ENCODE data around the gene LYVE1.

The LYVE1 gene

DNA sequence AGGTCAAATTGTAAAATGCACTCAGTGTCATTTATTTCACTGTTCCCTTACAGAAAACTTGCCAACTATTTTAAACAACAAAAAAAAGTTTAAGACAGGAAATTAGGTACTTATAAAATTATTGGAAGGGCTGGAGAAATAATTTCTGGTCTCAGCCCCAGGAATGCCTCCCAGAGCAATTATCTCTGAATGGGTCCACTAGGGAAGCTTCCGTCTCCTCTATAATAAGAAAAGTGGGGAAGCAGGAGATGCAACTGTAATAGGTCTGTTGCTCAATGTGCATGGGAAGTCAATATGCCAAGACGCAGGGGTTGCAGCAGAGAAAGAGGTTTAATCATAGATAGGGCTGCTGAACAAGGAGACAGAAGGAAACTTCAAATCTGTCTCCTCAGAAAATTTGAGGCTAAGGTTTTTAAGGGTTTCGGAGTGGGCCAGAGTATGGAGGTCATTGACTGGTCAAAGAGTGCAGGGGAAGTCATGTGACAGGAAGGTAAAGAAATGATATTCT, 16.6 kb downstream of the LYVE1 start:
- DNase-seq = no peak

DNA sequence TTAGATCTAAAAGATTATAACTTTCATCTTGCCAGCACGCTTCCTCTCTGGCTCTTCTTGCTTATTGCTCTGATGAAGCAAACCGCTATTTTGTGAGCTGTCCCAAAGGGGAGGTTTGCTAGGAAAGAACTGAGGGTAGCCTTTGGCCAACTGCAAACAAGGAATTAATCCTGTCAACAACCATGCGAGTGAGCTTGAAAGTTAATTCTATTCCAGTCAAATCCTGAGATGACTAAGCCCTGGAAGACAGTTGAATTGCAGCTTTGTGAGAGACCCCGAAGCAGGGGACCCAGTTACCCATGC, 17.2 kb downstream of the LYVE1 start:
- DNase-seq = no peak

DNA sequence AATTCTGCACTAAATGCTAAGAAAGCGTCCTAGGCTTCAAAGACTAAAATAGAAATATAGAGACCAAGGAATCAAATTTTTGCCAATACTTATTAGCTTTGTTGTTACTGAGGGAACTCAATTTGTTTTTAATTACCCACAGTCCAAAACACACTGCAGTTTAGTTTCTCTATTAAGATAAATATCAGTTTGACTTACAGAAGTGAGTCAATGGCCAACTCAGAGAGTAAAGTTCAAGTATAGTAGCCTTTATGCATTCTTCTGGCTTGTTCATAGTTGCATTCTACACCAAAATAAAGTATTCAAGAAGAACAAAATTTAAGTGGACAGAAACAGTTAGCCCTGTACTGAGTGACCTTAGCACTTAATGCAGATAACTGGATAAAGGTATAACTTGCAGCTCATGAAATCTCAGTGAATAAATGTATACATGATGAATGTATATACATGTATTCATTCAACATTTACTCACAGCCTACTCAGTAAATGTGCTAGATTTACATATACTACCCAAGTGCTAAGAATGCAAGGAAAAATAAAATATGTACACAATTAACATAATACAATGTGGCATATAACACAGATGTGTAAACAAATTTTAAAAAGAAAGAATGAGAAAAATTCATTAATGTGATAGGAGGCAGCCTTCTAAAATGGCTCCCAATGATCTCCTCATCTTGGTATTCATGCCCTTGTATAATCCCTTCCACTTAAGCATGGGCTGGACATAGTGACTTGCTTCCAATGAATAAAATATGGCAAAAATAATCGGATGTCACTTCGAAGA, 17.8 kb downstream of the LYVE1 start:
- DNase-seq = no peak

DNA sequence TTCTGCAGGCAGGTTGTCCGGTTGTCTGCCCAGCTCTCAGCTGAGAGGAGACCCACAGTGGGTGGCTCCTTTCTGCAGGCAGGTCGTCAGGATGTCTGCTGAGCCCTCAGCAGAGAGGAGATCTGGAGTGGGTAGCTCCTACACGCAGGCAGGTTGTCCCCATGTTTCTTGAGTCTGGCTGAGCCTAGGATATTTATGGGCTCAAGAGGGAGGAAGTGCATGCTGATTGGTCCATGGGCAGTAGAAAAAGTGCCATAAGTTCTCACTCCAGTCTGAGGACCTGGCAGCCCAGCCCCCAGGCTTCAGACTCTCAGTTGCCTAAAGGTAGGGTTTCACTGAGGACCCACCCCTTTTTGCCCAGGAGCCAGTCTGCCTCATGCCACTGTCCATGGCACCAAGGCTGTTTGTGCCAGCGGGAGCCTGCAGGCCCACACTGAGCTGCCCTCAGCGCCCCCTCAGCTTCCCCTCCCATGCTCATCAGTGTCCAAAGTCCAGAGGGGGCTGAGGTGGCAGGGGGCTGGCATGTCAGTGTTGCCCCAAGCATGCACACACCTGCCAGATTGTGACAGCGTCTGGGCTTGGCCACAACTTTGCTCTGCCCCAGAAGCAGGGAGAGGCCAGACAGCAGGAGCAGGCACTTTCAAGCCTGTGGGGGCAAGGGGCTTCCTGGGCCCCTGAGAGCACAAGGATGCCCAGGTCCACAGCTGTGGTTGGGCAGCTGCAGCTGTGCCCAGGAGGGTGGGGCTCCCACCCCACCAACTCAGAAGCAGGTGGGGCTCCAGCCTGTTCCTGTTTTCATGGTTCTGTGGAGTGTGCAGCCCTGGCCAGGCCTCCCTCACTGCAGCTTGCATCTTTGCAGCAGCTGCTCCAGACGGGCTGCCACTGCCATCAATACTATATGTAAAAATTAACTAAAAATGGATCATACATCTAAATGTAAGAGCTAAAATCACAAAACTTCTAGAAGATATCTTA, 23.7 kb downstream of the LYVE1 start:
- DNase-seq = peak; percentile 60

DNA sequence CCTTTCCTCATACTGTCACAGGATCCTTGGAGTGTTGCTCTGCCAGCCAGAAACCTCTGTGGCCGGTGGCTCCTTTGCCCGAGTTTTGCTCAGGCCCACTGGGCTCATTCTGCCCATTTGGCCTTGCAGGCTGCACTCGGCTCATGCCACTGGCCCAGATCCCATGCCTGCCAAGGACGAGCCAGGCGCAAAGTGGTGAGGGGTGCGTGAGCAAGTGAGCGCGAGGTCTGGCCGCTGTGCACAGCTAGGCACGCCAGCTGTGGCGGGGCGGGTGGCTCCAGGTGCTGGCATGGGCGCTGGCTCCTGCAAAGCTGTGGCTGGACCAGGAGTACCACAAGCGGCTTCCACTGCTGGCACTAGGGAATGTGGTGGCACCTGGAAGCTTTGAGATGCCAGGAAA, 24.7 kb downstream of the LYVE1 start:
- no peak for DNase-seq

DNA sequence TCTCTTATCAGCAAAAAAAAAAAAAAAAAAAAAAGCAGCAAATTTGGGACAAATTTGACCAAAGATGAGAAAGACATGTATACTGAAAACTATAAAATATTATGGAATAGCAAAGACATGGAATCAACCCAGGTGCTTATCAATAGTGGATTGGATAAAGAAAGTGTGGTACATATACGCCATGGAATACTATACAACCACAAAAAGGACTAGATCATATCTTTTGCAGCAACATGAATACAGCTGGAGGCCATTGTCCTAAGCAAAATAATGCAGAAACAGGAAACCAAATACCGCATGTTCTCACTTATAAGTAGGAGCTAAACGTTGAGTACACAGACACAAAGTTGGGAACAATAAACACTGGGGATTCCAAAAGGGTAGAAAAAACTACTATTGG, 25.7 kb downstream of the LYVE1 start:
- DNase-seq = no peak

DNA sequence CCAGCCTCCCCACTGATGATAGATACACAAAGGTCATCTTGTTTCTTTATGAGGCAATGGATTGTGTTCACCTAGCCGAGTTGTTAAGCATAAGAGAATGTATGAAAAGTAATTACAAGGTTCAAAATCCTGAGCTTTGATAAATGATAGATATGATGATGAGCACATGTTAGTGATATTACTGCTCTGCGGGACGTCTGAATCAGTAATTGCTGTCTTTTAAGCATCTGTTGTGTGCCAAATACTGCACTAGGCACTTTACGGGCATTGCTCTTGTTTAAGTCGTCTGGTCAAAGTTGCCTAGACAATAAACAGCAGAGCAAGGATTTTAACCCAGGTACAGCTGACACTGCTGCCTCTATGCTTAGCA, 26.9 kb downstream of the LYVE1 start:
- no peak for DNase-seq

DNA sequence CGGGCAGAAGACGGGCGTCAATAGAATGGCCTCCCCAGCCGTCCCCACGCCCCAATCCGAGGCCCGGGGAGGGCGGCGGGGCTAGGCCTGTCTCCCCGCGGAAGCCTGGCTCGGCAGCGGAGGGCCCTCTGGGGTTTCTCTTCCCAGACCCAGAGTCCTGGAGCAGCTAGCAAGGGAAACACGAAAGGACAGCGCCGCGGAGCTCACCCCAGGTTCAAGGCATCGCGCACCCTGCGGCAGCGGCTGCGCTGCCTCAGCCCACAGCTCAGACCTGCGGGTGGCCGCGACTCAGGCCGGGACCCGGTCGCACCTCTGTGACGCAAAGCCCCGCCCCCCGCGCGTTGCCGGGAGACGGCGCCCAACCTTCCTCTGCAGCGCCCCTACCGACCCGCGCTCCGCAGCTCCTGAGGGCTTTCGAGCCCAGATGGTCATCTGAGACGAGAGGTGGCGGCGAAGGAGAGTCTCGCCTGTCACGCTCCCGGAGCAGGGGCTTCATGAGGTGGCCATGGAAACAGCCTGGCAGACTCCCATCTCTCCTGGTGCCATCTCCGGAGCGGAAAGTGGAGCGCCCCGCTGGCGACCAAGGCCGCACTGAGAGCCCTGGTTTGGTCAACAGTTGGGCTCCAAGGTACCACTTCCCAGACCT, 27.4 kb downstream of the LYVE1 start, which contains the start of gene RNF141:
RNF141 (minus strand) TSS at position 273 of the 646 bp plus-strand sequence. CDS start 7,029 bp downstream, outside the sequence.
- DNase-seq = peak; percentile 97

DNA sequence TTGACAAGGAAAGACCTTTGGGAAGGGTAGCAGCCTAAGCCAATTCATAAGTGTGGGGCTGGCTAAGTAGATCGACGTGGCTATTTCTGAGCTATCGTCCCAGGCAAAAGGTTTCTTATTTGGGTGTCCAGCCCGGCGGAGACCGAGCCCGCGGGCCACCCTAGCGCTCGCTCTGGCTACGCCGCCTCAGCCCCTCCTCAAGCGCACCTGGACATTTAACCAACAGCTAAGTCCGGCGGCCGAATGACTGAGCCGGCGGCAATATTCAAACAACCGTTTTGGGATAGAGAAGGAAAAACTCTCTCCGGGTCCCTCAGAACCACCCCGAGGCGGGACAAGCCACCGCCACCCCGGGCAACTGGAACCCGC, 27.9 kb downstream of the LYVE1 start:
- DNase-seq = no peak

DNA sequence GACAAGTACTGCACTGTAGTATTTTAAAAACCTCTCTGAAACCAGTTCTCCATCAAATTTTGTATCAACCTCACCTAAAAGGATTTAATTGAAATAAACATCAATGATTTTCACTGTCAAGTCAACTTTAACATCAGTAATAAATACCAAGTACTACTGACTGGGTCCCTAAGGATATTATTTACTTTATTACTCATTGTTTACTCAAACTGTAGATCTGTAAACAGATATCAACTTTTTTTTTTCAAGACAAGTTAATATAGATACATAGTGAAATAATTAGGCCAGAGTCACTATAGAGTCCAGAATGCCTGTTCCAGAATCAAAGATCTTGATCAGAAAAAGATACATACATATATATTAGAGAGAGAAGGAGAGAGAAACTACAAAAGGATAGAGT, 29.1 kb downstream of the LYVE1 start:
- no peak for DNase-seq

DNA sequence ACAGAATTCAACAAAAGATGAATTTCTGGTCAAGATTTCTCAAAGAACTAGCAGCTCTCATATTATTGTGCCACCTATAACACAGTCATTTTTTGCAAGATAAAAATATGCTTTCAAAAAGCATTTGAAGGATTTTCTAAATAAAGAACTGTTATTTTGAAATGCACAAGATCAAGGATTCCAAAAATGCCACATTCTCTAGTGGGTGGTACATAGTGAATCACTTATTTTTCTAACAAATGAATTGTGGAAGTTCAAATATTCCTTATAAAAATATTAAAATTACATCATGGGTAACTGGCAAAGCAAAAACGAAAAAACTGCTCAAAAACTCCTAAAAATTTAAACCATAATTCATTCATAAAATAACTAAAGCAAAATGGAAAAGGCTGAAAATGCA, 29.5 kb downstream of the LYVE1 start:
- no peak for DNase-seq

DNA sequence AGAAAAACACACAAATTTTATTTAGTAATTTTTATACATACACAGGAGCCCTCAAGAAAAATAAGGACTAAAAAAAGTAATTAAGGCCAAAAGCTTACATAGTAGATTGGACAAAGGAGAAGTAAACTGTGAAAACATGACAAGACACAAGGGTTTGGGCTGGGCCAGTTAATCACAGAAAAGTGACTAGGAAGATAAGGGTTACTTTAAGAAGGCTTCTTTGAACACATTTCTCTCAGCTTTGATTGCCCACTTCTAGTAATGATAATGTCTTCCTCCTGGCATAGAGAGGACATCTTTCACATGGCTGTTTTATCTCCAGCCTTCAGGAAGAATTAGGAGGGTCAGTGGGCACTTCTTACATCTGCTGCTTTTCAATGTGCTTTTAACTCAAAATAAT, 30.9 kb downstream of the LYVE1 start:
- DNase-seq = no peak

DNA sequence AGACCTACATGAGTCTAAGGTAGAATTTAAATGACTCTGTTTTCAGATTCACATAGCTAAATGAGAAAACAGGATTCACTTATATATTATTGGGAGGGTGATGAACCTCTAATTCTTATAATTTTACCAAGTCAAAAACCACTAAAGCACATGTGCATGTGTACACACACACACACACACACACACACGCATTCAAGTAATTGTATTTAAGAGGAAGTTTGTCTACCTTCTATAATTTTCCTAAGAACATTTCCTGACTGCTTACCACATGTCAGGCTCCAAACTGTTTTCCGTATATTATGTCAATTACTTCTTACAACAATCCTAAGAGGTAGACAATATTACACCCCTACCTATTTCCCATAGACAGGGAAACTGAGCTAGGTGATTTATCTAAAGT, 34.1 kb downstream of the LYVE1 start:
- DNase-seq = no peak

DNA sequence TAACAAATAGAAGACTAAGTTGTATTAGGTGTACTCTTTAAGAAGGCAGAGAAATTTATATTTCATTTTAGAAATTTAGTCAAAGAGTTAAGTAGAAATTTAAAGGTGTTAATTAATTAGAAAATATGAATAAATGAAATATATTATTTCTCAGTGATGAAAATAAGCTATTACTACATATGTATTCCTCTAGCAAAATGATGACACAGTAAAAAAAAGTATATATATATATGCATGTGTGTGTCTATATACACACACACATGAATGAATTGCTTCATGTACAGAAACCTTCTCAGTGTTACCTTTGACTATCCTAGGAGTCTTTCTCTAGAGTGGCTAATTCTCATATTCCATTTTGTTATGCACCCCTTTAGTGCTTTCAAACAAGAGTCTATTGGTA, 35.1 kb downstream of the LYVE1 start:
- no peak for DNase-seq

DNA sequence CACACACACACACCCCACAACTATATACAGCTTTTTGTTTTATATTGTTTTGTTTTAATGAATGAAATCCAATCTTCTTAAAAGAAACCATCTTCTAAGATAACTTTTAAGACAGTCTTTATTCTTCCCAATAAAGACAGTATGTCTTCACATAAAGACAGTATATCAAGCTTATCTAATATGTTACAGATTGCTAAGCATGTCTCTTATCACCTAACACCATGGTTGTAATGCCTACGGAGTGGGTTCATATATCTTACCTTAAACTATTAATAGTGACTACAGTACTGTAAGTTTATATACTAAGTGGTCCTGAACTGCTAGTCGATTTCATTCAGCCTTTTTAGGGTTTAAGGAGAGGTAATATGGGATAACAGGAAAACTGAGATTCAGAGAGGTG, 35.9 kb downstream of the LYVE1 start:
- DNase-seq = no peak

DNA sequence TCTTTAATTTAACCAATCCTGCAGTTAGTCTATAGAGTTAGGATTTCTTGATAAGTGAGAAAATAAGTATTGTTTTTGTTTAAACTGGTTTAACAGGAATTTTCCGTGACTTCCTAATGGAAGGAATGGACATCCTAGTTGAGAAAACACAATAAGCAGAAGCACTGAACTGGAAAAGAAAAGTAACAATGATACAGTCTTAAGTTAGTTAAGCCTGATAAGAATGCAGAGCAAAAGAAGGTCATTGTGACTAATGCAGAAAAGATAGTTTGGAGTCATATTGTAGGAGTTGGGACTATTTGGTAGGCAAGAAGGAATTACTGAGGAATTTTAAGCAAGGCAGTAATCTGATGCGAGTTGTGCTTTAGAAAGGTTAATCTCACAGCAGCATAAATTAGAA, 39.2 kb downstream of the LYVE1 start:
- no peak for DNase-seq

DNA sequence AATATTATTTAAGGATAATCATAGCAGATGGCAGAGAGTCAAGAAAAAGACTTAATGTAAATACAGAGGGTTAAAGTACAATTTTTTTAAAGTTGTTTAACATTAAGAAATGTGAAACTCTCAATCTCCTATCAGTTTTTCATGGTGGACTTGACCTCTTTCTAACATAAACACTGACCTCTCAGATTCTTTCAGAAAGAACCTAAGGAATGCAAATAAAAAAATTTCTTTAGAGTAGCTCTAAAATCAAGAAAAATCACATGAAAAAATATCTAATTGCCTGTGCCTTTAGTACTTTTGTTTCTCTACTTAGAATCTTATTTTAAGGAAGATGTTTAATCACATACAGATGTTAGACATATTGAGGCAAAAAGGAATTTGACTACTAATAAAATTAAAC, 40.3 kb downstream of the LYVE1 start:
- DNase-seq = no peak

DNA sequence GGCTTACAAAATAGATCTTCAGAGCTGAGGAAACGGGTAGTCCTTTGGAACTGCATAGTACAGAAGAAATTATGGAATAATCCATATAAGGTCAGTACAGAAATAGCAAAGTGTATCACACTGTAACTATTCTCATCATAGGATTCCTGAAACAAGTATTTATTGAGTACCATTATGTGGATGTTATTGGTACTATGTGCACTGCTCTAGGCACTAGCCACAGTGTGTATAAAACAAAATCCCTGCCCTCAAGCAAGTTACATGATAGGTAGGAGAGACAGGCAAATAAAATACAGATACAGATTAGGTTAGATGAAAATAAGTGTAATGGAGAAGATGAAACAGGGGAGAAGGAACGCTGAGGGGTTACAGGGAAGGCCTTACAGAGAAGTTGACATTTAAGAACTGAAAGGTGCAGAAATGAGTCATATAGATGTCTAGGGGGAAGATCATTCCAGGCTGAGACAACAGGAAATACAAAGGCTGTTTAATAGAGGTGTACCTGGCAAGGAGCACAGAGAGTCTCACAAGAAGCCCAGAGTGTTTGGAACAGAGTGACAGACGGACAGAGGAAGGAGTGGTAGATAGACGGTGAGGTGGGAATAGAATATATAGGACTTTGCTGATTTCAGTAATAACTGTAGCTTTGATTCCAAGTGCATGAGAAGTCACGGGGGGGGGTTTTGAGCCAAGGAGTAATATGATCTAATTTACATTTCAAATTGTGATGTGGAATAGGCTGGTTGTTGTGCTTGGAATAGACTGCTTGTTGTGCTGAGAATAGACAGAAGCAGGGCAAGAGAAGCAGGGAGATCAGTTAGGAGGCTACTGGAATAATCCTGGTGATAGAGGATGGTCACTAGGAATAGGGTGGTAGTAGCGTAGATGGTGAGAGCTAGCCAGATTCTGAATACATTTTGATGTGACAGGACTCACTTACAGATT, 41.2 kb downstream of the LYVE1 start:
- DNase-seq = no peak

DNA sequence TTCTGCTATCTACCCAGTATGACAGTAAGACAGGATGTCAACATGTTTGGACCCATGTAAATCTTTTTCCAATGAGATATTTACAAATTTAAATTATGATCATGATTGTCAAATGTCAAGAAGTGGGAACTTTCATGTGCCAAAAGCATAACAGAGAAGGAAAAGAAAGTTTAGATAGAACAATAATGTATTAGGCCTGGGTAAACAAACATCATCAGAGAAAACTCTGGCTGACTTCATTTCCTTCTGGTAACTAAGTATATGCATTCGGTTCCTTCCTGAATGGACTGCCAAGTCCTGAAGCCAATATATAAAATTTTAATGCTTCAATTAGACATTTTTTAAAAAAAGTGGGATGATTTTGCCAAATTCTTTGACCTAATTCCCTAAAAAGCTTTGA, 44.0 kb downstream of the LYVE1 start:
- no peak for DNase-seq

DNA sequence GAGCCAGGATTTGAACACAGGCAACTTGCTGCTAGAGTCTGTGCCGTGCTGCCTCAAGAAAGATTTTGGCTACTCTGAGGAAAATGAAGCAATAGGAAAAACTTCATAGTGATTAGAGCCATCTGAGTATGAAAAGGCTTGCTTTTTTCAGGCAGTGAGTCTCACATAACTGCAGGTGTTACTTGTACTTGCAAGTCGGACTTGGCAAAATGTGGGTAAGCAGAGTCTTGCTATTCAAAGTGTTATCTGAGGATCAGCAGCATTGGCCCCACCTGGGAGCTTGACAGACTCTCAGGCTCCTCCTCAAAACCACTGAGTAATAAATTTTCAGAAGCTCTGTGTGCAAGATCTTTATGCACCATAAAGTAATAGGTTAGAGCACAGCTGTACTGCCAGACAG, 45.5 kb downstream of the LYVE1 start:
- no peak for DNase-seq

DNA sequence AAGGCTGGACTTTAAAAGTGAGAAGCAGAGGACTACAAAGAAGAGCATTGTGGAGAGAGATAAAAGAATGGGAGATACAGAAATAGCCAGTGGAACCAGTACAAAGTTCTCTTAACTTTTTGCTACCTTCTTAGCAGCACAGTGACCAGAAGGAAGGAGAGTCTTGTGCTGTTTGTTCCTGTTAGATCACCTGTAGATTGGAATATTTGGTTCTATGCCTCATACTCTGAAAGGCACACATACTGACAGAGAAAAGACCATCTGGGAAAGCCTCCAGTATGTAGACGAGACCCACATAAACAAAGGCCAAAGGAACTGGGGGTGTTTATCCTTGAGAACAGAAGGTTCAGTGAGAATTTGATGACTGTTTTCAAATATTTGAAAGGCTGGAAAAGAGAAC, 46.2 kb downstream of the LYVE1 start:
- DNase-seq = no peak

DNA sequence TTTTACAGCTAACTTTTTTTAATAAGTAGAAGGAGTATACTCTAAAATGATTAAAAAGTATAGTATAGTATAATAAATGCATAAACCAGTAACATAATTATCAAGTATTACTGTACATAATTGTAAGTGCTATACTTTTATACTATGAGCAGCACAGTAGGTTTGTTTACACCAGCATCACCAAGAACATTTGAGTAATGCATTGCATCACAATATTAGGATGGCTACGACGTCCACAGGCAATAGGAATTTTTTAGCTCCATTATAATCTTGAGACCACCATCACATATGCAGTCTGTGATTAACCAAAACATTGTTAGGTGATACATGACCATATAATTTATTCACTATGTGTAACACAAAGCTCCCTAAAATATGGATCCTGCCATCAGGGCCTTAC, 47.9 kb downstream of the LYVE1 start:
- no peak for DNase-seq

Data from femur (tissue), 1 donor.